Cortex of kidney (tissue), 1 donor: ENCODE measurements around the gene GPRC5B.

Experiments
- DNase-seq: peaks from one replicate; lab custom pipeline; 2025; lab: John Stamatoyannopoulos, UW

Gene GPRC5B, protein sequence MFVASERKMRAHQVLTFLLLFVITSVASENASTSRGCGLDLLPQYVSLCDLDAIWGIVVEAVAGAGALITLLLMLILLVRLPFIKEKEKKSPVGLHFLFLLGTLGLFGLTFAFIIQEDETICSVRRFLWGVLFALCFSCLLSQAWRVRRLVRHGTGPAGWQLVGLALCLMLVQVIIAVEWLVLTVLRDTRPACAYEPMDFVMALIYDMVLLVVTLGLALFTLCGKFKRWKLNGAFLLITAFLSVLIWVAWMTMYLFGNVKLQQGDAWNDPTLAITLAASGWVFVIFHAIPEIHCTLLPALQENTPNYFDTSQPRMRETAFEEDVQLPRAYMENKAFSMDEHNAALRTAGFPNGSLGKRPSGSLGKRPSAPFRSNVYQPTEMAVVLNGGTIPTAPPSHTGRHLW

DNA sequence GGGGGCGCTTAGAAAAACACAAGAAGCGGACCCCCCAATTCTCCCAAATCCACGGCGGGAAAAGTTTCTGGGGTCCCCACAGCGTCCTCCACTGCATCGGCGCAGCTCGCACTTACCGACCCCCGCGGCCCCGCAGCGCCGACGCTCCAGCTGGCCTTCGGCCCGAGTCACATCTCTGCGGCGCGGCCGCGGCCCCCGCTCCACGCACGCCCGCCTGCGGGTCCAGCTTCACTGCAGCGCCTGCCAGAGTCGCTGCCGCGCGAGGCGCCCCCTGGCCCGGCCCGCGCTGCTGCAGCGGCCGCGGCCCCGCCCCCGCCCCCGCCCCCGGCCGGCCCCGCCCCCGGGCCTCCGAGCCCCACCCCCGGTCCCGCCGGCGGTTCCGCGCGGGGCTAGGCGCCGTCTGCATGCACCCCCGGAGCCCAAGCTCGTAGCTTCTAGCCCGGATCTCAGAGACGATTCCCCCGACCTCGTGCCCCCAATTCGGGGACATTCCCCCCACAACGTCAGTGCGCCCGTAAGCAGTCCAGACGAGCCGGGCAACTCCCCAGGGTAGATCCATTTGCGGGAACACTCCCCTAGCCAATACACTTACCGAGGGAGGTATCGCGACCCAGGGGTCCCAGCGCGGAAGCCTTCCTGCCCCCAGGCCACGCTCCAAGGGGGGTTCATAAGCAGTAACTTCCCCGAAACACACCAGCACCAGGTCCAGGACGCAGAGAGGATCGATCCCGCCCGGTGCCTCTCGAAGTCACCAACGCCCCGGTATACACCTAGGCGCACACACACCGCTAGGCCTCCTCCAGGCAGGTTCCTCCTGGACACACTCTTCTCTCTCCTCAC lies at the start of gene GPRC5B:
Gene GPRC5B (minus strand): TSS at position 238 of the 840 bp plus-strand sequence. CDS start 12,003 bp downstream, outside the sequence.
- DNase-seq: no peak

DNA sequence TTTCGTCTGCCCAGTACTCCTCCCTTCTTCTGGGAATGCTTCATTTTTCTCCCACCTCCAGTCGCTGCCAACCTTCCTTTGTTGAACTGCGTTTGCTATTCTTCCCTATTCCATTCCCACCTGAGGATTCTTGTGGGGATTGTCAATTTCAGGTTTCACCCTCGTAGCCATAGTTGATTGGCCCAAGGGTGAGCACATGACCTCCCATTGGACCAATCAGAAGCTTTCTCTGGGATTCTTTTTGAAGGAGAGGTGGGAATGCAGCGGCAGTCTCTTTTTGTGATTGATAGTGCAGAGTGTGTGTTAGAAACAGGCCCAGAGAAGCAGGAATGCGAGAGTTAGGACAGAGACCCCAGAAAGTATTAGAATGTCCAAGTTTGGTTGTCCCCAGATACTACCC lies 49.1 kb upstream of the GPRC5B start:
- DNase-seq: no peak

DNA sequence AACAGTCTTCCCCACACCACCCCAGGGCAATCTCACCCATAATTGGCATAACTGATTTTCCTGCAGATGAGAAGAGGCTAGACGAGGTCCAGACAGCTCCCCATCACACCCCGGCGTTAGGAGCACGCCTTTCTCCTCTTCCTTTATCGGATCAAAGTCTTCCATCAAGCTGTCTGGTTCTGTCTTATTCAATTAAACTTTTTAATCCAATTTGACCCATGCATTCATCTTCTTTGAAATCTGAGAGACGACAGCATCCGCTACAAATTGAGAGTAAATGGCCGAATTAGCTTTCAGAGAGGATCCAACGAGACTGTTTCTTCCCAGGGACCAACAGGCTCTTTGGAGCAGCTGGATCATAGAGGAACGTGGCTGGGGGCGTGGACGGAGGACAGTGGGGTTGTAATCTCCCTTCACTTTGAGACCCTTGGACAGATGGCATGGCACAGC lies 44.4 kb upstream of the GPRC5B start:
- no peak for DNase-seq

DNA sequence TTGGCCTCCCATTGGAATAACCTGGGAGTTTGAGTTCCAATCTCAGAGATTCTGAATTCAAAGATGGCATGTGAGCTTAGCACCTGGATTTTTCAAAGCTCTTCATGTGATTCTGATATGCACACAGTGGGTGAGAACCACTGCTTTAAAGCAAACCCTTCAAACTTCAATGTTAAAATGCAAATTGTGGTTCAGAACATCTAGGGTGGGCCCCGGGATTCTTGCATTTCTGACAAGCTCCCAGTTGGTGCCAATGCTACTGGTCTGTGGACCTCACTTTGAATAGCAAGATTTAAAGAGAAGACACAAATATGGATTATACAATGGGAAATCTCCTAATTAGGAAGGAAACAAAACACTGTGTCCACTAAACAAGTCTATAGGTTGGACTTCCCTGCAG lies 43.8 kb upstream of the GPRC5B start:
- DNase-seq: no peak

DNA sequence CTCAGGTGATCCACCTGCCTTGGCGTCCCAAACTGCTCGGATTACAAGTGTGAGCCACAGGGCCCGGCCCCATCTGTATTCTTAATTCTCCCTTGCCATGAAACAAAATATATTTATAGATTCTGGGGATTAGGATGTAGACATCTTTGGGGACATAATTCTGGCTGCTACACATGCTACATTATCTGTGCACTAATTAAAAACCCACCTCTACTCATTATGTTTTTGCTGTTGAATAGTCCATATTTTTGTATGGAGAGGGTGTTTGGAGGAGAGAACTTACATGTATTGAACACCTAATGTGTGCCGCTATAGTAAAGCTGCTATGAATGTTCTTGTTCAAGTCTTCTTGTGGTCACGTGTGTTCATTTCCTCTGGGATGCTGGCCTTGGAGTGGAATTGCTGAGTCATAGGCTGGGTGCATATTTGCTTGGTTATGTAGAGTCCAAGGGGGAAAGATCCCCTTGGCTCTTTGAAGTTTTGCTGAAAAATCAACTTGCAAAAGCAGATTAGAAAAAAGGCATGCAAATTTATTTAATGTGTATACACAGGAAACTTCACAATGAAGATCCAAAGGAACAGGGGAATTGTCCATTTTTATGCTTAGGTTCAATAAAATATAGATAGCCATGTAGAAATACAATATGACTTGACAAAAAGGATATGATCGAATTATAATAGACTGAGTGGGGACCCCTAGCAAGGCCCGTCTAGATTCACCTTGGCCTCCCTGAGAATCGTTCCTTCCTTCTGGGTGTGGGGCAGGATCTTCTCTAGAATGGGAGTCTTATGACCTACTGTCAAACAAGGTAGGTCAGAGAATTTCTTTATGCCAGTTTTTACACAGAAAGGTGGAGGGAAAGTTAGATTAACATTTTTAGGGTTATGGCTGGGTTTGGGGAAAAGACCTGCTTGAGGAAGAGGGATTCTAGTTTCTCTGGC lies 42.1 kb upstream of the GPRC5B start:
- no peak for DNase-seq

DNA sequence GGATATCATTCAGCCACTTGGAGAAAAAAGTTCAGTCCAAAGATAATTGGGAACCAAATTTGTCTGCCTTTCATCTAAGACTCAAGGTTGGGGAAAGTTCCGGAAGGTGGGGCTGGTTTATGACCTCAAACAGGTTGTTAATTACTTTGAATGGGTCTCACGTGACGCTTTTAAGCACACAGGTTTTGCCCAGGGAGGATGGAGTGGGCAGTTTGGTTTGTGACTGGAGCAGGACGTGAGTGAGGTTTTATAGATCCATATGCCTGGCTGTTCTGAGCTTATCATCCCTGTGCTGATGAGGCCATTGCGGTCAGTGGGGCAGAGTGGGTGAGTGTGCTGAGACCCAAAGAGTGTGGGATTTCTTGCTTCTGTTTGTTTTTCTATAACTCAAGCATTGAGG lies 38.7 kb upstream of the GPRC5B start:
- no peak for DNase-seq

DNA sequence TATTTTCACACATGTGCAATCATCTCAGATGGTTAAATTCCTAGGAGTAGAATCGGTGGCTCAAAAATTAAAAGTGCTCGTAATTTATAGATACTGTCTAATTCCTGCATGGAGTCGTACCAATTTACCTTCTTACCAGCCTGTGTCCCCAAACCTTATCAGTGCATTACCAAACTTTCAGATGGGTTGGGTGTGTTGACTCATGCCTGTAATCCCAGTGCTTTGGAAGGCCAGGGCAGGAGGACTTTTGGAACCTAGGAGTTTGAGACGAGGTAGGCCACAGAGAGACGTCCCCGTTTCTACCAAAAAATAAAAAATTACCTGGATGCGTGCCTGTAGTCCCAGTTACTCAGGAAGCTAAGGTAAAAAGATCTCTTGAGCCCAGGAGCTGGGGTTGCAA lies 34.5 kb upstream of the GPRC5B start:
- DNase-seq: no peak

DNA sequence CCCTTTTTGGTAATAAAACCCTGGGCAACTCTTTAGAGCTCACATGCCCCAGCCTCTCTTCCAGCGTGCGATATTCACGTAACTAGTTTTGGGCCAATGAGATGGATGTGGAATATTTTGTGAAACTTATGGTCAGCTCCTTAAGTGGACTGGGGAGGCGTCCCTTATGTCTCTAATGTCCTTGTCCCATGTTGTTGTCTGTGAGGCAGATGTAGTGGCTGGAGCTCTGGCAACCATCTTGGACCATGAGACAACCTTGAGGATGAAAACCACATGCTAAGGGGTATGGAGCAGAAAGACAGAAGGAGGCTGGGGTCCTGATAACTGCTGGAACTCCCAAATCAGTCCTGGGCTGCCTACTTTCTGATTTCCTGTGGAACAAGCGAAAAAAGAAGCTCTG lies 31.4 kb upstream of the GPRC5B start:
- DNase-seq: no peak

DNA sequence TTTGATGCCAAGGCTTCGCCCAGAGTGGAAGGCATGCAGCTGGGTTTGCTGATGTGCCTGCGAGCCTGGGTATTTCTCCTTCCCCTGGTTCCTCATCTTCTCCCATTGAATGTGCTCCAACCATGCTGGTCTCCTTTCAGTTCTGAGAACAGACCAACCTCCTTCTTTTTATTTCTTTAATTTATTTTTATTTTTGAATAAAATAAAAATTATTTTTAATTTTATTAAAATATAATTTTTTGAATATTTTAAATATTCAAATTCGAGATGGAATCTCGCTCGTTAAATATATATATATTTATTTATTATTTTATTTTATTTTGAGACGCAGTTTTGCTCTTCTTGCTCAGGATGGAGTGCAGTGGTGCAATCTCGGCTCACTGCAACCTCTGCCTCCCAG lies 30.2 kb upstream of the GPRC5B start:
- DNase-seq: no peak

DNA sequence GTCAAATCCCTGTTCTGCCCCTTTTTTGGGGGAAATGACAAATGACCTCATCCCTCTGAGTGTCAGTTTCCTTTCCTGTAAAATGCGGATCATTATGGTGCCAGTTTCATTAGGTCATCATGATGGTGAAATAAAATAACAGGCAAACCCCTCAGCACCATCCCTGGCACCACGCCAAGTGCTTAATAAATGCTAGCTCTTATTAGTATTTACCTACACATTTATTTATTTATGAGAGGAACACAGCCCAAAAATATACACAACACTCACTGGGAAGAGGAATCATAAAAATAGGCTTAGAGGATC lies 28.6 kb upstream of the GPRC5B start:
- DNase-seq: no peak

DNA sequence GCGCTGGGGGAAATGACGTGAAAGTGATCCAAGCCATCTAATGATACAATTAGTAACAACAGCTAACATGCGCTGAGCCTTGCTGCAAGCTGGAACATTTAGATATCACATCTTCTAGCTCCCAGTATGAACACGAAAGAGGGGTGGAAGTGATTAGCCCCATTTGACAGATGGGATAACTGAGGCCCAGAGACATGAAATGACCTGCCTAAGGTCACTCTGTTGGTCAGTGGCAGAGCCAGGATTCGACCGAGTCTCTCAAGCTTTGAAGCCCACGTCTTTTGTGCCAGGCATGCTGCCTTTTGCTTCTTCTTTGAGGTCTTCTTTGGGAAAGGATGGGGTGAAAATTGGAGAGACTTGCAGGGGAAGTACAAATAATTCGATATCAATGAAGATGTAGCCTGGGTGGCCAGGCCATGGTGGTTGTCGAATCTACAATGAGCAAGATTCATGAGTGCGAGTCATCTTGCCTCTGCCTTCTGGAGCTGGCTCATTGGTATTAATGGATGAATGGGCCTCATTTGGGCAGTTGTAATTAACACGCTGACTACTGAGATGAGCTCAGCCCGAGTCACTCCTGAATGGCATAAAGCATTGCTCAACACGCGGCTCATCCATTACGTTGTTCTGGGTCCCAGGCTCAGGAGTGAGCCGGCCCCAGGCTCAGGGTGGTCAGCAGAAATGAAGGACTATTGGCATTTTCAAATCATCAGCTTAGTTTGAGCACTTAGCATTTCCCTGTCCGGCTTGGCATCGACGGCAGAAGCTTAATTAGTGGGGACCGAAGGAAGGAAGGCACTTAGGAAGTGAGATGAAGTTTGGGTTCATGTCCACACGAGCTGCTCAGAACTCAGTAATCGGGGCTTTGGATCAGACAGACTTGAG lies 28.0 kb upstream of the GPRC5B start:
- DNase-seq: no peak

DNA sequence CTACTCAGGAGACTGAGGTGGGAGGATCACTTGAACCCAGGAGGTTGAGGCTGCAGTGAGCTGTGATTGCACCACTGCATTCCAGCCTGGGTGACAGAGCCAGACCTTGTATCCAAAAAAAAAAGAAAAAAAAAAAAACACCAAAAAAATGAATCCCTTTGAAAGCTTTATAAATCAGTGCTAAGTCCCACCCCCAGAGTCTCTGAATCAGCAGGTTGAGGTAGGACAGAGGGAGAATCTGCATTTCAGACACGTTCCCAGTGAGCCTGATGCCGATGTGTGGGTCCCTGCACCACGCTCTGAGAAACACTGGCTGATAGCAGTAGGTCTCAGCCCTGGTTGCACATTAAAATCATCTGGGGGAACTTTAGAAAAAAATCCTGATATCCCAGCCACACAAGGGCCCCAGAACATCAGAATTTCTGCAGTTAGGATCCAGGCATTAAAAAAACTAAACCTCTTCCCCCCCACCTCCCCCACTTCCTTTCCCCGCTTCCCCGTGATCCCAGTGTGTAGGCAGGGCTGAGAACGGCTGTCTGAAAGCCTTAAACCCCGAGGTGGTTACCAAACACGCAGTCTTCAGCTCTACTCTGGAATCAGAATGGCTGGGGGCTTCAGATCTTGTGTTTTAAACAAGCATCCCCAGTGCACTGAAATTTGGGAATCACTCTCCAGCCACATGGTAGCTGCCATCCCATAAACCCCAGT lies 27.3 kb upstream of the GPRC5B start:
- no peak for DNase-seq

DNA sequence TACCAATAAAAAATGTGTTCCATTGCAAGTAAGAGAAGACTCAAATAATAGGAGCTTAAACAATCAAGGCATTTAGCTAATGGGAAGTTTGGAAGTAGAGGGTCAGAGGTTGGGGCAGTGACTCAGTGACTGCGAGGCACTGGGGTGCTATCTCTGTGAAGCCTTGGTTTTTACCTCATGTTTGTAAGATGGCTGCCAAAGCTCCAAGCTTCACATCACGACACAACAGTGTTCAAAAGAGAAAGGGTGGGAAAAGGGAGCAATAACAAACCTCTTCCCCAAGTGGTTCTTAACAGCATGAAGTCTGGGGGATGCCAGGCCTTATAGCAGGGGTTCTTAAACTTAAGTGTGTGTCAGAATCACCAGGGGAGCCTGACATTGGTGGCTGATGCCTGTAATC lies 26.6 kb upstream of the GPRC5B start:
- no peak for DNase-seq

DNA sequence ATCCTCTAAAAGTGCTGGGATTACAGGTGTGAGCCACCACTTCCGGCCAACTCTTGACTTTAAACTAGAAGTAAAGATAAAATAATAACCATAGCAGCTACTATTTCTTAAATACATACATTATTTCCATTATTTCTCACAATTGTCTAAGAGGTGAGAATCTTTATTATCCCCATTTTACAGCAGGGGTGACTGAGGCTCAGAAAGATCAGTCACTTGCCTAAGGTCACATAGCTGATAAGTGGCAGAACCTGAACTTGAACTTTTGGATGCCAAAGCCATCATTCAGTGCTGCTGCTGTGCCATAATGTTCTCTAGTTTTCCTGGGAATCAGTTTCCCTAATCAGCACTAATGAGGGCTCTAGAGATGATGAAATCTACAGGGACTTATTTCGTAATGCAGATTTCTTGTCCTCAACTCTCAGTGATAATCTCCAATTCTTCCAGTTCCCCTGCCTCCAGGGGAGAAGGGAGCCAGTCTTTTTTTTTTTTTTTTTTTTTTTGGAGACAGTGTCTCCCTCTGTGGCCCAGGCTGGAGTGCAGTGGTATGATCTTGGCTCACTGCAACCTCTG lies 25.2 kb upstream of the GPRC5B start:
- DNase-seq: no peak

DNA sequence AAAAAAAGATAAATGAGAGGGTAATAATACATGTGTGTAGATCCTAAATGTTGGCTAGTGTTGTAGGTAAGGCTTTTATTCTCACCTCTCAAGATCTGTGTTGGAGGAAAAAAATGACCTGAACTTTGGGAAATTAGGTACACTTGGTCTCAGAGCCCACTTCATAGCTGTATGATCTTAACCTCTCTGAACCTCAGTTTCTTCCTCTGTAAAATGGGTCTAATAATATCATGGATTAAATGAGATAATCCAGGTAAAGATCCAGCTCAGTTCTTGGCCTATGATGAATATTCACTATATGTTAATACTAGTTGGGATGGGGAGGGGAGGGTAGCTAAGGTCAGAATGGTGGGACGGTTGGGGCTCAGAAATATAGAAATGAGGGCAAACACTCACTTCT lies 24.3 kb upstream of the GPRC5B start:
- no peak for DNase-seq

DNA sequence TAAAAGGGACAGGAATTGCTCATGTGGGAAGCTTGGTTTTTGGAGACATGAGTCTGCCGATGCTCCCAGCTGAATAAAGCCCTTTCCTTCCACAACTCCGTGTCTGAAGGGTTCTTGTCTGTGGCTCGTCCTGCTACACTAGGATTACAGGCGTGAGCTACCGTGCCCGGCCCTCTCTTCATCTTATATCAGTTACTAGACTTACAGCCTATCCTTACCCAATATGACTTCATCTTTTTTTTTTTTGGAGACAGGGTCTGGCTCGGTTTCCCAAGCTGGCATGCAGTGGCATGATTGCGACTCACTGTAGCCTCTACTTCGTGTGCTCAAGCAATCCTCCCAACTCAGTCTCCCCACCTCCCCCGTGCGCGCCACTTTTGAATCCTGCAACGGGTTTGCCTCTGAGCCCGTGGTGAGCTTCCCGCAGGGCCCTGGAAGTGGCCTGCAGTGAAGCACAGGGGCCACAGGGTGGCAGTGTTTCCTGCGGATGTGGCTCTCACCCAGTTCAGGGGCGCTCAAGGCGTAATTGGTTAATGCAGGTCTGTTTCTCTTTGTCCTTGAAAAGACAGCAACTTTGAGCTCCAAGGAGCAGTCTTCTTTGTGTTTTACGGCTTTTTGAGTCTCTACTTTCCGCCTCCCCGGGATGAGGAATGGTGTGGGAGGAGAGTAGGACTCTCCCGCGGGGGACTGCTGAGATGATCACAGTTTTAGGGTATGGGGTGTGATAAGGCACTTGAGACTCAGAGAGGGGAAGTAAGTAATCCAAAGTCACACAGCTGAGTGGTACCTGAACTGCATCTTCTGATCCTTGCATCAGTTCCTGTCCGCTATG lies 22.7 kb upstream of the GPRC5B start:
- no peak for DNase-seq

DNA sequence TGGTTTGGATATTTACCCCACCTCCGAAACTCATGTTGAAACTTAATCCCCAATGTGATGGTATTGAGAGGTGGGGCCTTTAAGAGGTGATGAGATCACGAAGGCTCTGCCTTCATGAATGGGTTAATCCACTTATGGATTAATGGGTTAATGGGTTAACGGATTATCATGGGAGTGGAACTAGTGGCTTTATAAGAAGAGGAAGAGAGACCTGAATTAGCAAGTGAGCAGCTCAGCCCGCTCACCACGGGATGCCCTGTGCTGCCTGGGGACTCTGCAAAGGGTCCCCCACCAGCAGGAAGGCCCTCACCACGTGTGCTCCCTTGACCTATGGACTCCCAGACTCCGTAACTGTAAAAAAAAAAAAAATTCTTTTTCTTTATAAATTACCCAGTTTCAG lies 16.5 kb upstream of the GPRC5B start:
- DNase-seq: no peak

DNA sequence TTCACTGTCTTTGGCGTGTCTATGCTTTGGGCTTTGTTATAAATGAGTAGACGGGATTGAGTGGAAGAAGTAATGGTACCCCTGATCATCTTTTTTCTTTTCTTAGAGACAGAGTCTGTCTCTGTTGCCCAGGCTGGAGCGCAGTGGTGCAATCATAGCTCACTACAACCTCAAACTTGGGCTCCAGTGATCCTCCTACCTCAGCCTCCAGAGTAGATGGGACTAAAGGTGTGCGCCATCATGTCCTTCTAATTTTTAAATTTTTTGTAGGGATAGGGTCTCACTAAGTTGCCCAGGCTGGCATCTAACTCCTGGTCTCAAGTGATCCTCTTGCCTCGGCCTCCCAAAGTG lies 14.9 kb upstream of the GPRC5B start:
- DNase-seq: no peak

DNA sequence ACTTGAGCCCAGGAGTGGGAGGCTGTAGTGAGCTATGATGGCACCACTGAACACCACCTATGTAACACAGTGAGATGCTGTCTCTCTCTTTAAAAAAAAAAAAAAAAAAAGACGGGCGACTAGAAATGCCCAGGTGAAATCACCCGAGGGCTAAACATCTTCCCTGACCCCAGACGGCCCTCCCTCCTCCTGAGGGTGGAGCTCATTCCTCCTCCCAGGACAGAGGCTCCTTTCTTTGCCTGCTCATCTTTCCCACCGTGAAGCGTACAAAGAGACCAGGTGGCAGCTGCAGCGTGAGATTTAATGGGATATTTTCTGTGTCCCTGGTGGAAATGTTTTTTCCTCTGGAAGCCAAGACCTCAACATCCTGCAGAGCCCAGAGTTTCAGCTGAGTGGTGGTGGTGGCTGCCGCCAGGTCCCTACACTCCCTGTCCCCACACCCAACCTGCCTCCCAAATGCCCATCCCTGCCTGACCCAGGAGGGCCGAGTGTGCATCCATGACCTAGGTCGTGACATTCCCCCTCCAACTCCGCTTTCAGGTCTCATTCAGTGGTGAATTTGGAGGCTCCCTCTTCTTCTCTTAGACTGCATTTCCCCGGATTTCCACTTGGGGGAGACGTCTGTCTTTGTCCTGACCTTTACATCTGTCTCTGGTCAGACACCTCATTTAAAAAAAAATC lies 14.4 kb upstream of the GPRC5B start:
- DNase-seq: no peak
